ENCODE measurements around the gene GLB1L. TPM values are rescaled to one million over a fixed set of nuclear protein-coding genes. Genes with fewer than 3 reads are reported as not detected.
A peak's percentile ranks its signal among the peaks of the same experiment; 100 is the strongest.
"Not testable (repeated sequence)": the region's sequence is repeated elsewhere in the genome, so short reads cannot be mapped to it uniquely, and the experiment has no call there.

GLB1L gene
- total RNA-seq: 13.5 TPM
- long read RNA-seq, transcript GLB1L-202 (17 exons, 2,574 nt): minor isoform, 5 of 65 reads
- long read RNA-seq, transcript GLB1L-203 (14 exons, 2,042 nt): major isoform, 13 of 65 reads
- long read RNA-seq, partial matches to known transcripts: 32 of 65 reads
- long read RNA-seq, other reads (novel, unspliced or antisense): 15 of 65 reads

- peak; percentile 99 for DNase-seq (ENCODE audit: low spot score)
Measured at GRCh38 chr2:219245148-219245898, at the start of gene GLB1L, which contains the start of gene STK16. Gene GLB1L (minus strand): TSS chr2:219245444. CDS start chr2:219243573, 1,871 bp downstream. Gene STK16 (plus strand): TSS chr2:219245479. CDS start chr2:219246000, 521 bp downstream.

DNA sequence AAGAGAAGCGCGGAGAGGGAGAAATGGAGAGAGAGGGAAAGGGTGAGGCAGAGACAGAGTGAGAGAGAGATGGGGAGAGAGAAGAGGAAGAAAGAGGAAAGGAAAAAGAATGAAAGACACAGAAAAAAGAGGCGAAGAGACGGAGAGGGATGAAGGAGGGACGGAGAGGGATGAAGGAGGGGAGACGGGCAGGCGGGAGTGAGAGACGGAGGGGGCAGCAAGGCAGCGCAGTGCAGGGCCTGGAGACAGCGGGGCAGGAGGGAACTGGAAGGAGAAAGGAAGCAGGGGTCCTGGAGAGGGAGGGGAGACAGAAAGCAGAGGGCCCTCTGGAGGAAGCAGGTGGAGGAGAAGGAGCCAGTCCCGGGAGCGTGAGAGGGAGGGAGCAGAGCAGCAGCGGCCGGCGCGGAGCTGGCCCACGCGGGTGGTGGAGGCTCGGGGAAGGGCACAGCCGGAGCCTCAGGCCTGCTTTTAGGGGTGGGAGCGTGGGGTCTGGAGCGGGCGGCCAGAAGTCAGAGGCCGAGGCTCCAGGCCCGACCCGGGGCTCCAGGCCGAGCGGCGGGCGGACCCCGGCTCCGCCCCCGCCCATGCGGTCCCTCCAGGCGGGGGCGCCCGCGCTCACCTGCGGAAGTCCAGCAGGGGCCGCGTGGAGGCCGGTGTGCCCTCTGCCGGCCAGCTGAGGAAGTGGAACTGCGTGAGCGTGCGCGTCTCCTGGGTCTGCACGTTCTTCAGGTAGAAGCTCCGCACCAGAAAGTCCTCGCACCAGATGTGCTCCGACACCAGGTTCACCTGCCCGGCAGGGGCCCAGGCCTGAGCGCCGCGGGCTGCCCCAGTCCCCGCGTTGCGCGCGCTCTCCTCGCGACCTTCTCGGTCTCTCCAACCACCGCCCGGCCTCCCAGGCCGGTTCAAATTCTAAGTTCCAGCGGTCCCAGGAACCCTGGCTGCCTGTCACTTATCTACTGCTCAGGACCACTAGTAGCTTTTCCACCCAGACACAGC is 49.4 kb upstream of the GLB1L start:
- DNase-seq (ENCODE audit: low spot score): peak; percentile 96

- peak; percentile 76 for DNase-seq (ENCODE audit: low spot score)
Measured at GRCh38 chr2:219293736-219294231, 48.5 kb upstream of the GLB1L start.

- DNase-seq (ENCODE audit: low spot score): peak; percentile 62
Measured at GRCh38 chr2:219292616-219293015, 47.4 kb upstream of the GLB1L start.

DNA sequence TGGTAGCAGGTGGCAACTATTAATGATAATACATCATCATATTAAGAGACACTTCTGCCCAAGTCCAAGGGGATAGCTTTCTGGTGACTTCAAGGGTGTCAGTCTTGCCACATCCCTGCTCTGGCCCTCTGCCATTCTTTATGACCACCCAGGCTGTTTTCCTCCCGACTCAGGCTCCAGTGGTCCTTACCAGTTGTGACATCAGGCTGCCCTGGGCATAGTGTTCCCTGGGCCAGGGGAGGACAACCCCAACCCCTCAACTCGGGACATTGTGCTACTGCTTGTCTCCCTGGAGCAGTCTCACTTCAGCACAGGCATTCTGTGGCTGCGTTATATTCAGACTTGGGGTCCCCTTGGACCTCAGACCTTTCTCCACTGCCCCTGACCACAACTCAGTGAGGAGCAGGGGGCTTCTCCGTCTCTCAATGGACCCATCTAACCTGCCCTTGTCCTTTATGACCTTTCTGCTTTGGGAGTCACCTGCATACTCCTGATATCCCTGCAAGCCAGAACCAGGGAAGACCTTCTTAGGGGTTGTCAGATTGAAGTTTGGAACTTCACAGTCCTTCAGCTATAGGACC is 46.8 kb upstream of the GLB1L start:
- DNase-seq (ENCODE audit: low spot score): peak; percentile 51

- no peak for DNase-seq (ENCODE audit: low spot score)
Measured at GRCh38 chr2:219291394-219291793, 46.1 kb upstream of the GLB1L start.

DNA sequence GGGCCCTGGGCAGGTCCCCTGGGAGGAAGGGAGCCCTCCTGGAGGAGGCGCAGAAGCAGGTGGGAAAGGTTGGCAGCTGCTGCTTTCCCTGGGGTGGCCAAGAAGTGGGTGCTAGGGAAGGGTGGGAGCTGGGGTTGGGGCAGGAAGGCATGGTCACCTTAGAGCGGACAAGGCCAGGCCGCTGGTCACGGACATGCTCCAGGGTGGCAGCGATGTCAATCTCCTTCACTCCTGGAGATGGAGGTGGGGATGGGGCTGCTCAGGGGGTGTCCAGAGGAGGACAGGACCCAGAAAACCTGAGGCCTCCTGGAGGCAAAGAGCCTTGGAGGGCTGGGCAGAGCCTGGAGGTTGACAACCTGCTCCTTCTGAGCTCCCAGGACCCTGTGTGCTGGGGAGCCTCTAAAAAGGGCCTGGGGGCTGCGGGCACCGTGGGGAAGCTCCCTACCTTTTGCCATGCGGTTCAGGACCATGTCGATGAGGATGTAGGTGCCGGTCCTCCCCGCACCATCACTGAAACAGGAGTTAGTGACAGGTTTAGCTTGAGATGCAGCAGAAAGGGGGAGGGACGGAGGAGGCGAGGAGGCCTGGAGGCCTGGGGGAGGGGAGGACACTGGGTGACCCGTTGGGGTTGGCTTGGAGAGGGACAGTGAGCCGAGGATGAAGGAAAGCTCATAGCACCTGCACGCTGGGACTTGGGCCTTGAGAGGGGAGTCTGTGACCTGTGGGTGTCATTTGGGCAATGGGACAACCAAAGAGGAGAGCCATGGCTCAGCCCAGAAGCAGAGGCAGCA is 45.3 kb upstream of the GLB1L start:
- peak; percentile 73 for DNase-seq (ENCODE audit: low spot score)

DNA sequence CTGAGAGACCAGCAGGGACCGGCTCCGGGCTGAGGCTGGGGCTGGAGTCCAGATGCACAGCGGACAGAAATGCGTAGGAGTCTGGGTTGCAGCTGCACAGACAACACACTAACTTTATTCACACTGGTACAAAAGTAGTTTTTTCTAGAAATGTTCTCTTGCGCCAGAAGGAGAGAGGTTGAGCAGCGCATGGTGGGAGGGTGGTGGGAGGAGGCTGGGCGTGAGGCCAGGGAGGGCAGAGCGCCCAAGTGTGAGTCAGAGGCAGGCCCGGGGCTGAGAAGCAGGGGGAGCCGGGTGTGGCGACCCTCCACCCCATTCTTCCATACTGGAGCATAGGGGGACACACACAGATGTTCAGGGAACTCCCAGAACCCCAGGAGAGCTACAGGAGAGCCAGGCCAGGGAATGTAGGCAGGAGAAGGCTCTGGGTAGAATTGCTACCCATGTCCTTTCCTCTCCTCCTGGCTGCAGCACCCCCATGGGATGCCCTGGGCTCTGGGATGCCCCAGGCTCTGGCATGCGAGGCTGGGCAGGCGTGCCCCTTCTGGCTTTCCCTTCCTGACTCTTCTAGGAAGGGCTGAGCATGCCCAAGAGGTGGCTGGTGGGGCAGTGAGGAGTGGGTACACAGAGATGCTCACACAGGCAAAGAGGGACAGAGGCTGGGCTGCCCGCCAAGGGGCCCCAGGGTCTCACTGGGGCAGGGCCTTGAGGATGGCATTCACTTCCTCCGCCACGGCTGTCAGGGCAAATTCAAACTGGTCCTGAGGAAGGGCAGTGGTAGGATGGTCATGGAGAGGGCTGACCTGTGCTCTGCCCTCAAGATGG is 44.5 kb upstream of the GLB1L start:
- peak; percentile 87 for DNase-seq (ENCODE audit: low spot score)

GRCh38 chr2:219289195-219289536 is 43.9 kb upstream of the GLB1L start:
- DNase-seq (ENCODE audit: low spot score): no peak

DNA sequence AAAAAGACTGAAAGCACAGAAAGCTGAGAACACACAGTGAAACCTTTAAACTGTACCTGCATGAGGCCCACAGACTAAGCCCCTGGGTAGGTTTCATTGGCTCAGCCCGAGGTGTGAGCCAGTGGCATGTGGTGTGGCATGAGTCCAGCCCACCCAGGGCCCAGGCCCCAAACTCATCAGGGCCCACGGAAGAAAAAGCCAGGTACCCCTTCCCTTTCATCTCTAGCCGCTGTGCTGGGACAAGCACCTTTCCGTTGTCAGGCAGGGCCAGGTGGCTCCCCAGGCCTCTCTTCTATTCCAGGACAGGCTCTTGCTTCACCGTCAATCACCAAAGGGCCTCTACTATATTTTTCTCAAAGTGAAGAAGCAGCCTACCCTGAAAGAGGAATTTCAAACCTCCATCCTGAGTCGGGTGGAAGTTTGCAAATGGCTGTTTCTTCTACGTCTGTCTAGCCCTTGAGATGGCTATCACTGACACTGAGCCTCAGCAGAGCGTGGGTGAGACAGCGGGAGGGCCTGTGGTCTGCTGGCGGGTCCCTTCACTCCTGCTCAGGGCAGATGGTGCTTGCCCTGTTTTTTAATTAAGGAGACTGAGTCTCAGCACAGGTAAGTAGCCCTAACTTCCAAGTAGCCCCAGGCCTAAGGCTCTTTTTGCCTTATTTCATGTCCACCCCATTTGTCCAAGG is 42.5 kb upstream of the GLB1L start:
- DNase-seq (ENCODE audit: low spot score): no peak

GRCh38 chr2:219287116-219287440 is 41.8 kb upstream of the GLB1L start:
- DNase-seq (ENCODE audit: low spot score): not testable (repeated sequence)

DNA sequence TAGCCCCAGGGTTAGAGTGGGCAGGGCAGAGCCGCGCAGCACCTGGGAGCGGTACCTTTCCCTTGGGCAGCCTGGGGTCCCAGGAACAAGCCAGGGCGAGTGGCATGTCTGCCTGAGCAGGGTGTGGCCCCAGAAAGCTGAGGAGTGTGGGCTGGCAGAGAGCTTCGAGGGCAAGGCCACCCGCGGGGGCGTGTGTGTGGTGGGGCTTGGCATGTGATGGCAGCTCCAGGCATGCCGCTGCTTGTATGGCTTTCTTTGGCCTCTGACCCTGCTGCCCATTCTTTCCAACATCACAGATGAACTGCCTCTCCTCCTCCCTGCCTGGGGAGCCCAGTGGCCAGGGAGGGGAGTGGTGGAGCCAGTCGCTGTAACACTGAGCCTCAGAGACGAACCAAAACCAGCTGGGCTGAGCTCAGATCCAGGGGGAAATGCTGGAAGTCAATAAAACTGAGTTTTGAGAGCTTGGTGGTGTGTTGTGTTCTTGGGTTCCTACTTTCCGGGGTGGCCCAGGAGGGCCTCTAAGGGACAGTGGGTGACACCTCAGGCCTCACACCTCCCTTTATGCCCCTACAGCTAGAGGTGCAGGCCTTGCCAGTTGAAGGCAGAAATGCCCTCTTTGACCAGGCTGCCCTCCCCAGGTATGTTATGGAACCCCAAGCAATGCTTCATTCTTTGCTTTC is 41.3 kb upstream of the GLB1L start:
- no peak for DNase-seq (ENCODE audit: low spot score)

GRCh38 chr2:219285894-219286425 is 40.7 kb upstream of the GLB1L start:
- no peak for DNase-seq (ENCODE audit: low spot score)

DNA sequence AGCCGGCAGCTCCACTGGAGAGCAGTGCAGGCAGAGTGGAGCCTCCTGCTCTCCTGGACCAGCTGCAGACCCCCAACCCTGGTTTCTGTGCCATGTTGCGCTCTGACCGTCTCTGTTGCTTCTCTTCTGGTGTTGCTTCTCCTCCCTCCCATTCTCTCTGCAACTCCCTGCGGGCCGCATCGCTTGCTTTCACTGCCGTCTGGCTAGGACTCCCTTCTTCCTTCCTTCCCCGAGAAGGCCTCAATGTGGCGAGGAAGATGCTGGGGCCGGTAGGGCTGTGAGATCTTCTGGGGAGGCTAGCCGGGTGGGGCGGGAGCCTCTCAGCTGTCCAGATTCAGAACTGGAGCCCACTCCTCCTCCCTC is 40.1 kb upstream of the GLB1L start:
- DNase-seq (ENCODE audit: low spot score): no peak

DNA sequence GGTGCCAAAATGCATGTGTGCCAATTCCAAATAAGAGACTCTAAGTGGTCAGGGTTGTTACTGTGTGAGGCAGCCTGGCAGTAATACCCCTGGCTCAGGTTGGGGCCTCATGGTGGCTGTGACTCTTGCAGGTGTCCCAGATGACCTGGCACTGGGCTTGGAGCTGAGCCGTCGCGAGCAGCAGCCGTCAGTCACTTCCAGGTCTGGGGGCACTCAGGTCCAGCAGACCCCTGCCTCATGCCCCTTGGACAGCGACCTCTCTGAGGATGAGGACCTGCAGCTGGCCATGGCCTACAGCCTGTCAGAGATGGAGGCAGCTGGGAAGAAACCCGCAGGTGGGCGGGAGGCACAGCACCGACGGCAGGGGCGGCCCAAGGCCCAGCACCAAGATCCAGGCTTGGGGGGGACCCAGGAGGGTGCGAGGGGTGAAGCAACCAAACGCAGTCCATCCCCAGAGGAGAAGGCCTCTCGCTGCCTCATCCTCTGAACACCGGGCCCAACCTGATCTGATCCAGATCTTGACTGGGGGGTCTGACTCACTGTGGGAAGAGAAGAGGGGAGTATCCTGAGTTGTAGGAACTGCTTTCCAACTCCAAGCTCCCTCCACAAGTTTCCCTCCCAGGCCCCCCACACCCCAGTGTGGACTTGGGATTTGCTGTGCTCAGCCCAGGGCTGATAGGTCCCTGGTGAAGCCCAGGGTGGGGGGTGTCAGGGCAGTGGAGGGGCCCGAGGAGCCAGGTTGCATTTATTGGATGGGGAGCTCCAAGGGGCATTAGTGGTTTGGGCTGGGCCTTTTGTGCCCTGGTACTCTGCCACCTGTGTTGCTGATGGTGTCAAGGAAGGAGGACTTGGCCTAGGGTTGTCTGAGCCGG is 39.5 kb upstream of the GLB1L start:
- no peak for DNase-seq (ENCODE audit: low spot score)

- no peak for DNase-seq (ENCODE audit: low spot score)
Measured at GRCh38 chr2:219282943-219283581, 37.8 kb upstream of the GLB1L start.

GRCh38 chr2:219282375-219282774 is 37.1 kb upstream of the GLB1L start:
- no peak for DNase-seq (ENCODE audit: low spot score)
